ENCODE measurements around the gene NFKBIE.

NFKBIE gene

DNA sequence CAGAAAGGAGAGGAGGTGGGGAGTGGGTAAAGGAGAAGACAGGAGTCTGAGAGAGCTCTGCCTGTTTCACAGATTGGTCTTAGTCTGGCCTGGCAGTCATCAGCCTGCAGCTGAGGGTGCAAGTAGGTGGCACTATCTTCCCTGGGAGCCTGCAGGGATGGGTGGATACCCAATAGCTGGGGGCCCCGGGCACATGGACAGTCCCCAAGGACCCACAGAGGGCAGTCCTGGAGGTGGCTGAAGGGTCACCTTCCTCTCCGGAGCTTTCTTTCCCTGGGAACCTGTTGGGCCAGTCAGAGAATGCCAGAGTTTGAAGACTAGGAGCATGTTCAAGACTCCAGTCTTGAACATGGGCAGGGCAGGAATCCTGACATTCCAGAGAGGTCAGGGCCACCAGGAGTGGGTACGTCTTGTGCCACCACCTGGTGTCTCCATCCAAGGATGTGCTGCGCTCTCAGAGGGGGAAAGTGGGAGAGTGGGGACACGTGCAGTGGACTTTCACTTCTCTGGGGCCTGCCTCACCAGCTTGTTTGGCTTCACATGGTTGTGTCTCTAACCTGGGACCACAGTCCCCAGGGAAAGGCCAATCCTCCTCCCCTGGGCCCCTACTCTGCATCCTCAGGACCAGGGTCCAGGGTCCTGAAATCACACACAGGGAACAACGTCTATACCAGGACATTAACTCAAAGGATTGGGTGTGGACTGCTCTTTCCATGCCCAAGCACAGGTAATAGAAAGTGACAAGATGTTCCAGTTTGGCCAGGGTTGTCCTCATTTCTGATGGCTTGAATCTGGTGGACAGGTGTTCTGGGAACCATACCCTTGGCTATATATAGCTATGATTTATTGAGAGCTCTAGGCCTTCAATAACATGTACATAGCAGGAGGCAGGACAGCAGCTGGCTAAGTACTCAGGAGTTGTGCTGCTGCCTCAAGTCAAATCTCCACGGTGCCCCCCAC, 29.8 kb upstream of the NFKBIE start:
- H3K36me3 ChIP-seq (ENCODE audit: control insufficient read depth, low read depth, low read length), result peaks cover under 1% of the 10 kb centered on the region
- H3K27me3 ChIP-seq (ENCODE audit: control insufficient read depth, insufficient read depth, low read length), result peaks cover 50% of the 10 kb centered on the region
- H3K4me3 ChIP-seq (ENCODE audit: low read length), result no peak overlapping the region
- H3K9me3 ChIP-seq (ENCODE audit: control insufficient read depth, low read depth, low read length), result no peaks in the 10 kb centered on the region
- no peak overlapping the region for H3K9ac ChIP-seq (ENCODE audit: low read length)
- H3K27ac ChIP-seq (ENCODE audit: low read length), result no peak overlapping the region
- H3K4me1 ChIP-seq (ENCODE audit: control insufficient read depth, low read depth, low read length), result peaks cover 6% of the 10 kb centered on the region

DNA sequence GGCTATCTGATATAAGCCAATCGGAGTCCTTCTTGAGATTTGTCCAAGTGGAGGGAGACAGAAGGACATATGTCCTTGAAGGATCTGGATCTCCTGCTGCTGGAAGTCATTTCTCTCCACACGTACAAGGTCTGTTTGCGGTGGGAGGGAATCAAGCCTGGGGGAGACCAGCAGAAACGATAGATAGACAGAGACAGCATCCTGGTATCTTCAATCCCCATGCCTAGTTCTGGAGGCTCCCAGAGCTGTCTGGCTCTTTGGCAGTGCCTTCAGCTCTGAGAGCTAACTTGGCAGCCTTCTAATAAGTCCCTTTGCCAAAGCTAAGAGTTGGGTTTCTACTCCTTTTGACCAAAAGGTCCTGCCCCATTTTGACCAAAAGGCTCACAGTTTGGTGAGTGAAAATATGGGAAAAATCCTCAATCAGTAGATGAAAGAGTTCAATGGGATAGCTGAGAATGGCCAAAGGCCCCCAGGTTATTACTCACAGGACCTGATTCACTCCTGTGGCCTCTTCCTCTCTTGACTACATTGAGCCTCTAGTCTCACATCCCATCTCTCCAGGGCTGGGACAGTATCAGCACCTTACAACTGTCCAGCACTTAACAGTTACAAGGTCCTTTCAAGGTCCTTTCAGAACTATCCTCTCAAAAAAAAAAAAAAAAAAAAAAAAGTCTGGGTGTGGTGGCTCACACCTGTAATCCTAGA, 27.5 kb upstream of the NFKBIE start:
- H3K27ac ChIP-seq (ENCODE audit: low read length), result no peak overlapping the region
- peaks cover under 1% of the 10 kb centered on the region for H3K4me1 ChIP-seq (ENCODE audit: control insufficient read depth, low read depth, low read length)
- no peaks in the 10 kb centered on the region for H3K9me3 ChIP-seq (ENCODE audit: control insufficient read depth, low read depth, low read length)
- H3K36me3 ChIP-seq (ENCODE audit: control insufficient read depth, low read depth, low read length), result no peaks in the 10 kb centered on the region
- peaks cover 48% of the 10 kb centered on the region for H3K27me3 ChIP-seq (ENCODE audit: control insufficient read depth, insufficient read depth, low read length)
- H3K4me3 ChIP-seq (ENCODE audit: low read length), result no peak overlapping the region
- no peak overlapping the region for H3K9ac ChIP-seq (ENCODE audit: low read length)

DNA sequence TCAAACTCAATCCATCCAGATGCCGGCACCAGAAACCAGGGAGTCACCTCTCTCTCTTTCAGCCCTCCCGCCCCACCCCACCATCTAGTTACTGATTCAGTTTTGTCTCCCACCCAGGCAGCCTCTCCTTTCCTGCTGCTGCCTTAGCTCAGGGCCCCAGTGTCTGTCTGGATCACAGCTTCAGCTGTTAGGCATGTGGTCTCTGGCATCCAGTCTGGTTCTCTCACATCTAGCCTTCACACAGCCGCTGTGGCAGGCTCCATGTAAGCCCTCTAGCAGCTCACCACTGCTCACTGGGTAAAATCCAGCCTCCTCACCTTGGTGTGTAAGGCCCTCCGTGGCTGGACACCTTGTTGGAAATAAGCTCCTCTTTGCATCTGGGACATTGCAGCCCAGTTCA, 26.5 kb upstream of the NFKBIE start:
- Histone ChIP-seq H3K27ac (ENCODE audit: low read length) (no peak overlapping the region), H3K36me3 (ENCODE audit: control insufficient read depth, low read depth, low read length) (no peaks in the 10 kb centered on the region), H3K4me1 (ENCODE audit: control insufficient read depth, low read depth, low read length) (no peaks in the 10 kb centered on the region), H3K27me3 (ENCODE audit: control insufficient read depth, insufficient read depth, low read length) (peaks cover 46% of the 10 kb centered on the region), H3K9me3 (ENCODE audit: control insufficient read depth, low read depth, low read length) (no peaks in the 10 kb centered on the region), H3K9ac (ENCODE audit: low read length) (no peak overlapping the region), H3K4me3 (ENCODE audit: low read length) (no peak overlapping the region)

DNA sequence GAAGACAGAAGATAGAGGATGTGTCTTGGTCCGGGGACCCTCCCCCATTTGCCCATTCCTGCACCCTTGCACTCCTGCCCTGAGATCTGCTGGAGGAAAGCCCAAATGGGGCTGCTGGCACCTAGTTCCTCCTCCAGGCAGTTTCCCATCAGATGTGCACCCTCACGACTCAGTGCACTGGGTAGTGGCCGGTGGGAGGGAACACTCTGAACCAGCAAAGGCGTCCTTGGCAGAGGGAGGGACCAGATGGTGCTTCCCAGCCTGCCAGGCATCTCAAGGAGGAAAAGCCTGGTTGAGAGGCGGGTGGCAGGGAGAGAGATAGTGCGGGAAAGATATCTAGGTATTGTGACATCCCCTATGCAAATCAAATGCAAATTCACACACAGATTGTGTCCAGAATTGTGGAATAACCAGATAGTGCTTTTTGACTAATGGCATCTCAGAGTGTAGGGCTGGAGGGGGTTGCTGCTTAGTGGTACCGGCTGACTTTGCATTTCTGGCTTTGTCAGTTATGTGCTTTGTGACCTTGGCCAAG, 24.4 kb upstream of the NFKBIE start:
- H3K27me3 ChIP-seq (ENCODE audit: control insufficient read depth, insufficient read depth, low read length), result peaks cover 35% of the 10 kb centered on the region

DNA sequence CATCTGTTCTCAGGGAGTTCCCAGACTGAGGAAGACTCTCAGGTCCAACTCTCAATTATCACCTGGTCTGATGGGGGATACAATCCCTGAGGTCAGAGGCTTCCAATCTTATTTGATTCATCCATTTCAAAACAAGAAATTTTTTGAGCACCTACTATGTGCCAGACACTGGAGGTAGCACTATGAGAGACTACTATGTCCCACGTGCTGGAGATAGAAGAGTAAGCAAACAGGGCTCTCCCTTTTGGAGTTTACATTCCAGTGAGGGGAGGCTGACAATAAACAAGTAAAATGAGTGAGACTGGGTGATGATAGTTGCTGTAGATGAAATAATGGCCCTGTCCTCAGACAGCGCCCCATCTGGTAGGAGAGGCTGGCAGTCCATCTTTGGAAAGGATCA, 21.4 kb upstream of the NFKBIE start:
- Histone ChIP-seq H3K4me3 (ENCODE audit: low read length) (no peak overlapping the region), H3K27me3 (ENCODE audit: control insufficient read depth, insufficient read depth, low read length) (peaks cover 34% of the 10 kb centered on the region), H3K36me3 (ENCODE audit: control insufficient read depth, low read depth, low read length) (no peaks in the 10 kb centered on the region), H3K27ac (ENCODE audit: low read length) (no peak overlapping the region), H3K9me3 (ENCODE audit: control insufficient read depth, low read depth, low read length) (no peaks in the 10 kb centered on the region), H3K9ac (ENCODE audit: low read length) (no peak overlapping the region), H3K4me1 (ENCODE audit: control insufficient read depth, low read depth, low read length) (no peaks in the 10 kb centered on the region)

More for the DNA sequence above, 24.4 kb upstream of the NFKBIE start:
- Histone ChIP-seq H3K4me3 (ENCODE audit: low read length) (no peak overlapping the region), H3K36me3 (ENCODE audit: control insufficient read depth, low read depth, low read length) (no peaks in the 10 kb centered on the region), H3K27ac (ENCODE audit: low read length) (no peak overlapping the region), H3K4me1 (ENCODE audit: control insufficient read depth, low read depth, low read length) (no peaks in the 10 kb centered on the region), H3K9ac (ENCODE audit: low read length) (no peak overlapping the region), H3K9me3 (ENCODE audit: control insufficient read depth, low read depth, low read length) (no peaks in the 10 kb centered on the region)

DNA sequence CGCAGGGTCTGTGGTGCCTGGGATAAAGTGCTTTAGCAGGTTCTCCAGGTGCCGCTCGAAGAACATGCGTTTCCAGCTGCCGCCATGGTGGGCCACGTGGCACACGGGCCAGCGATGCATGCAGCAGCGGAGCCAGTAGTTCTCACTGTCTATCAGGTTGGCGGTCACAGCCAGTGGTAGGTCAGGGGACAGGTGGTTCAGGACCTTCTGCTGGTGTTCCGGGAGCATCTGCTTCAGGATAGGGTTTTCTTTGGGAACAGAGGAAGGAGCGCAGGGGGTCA, 20.9 kb upstream of the NFKBIE start:
- Histone ChIP-seq H3K27me3 (ENCODE audit: control insufficient read depth, insufficient read depth, low read length) (peaks cover 34% of the 10 kb centered on the region), H3K9ac (ENCODE audit: low read length) (no peak overlapping the region), H3K27ac (ENCODE audit: low read length) (no peak overlapping the region), H3K9me3 (ENCODE audit: control insufficient read depth, low read depth, low read length) (no peaks in the 10 kb centered on the region), H3K4me3 (ENCODE audit: low read length) (no peak overlapping the region), H3K4me1 (ENCODE audit: control insufficient read depth, low read depth, low read length) (no peaks in the 10 kb centered on the region), H3K36me3 (ENCODE audit: control insufficient read depth, low read depth, low read length) (no peaks in the 10 kb centered on the region)

DNA sequence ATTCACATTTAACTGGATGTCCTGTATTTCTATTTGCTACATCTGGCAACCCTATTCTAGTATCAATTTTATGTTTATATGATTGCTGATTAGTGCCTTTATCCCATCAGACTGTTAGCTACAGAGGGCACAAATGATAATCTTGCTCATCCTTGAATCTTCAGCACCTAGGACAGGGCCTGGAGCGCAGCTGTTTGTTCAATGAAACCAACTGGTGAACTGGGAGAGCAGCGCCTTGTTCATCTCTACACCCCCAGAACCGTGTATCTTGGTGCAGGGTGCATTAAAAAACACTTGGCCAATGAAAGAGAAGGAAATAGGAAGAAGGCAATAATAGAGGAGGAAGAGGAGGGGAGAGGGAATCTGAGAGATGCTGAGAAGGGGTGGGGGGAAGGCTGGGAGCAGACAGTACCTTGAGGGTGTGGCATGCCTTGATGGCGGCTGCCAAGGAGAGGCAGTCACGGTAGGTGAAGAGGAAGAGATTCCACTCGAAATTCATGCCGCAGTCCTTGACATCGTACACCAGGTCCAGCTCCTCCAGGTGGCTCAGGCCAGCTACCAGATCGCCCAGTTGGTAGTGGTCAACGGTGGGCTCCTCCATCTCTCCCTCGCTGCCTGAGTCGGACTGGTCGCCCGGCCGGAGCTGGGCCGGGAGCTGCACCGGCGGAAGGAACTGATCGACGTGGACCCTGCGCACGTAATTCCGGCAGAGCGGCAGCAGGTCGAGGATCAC, 20.4 kb upstream of the NFKBIE start:
- Histone ChIP-seq H3K4me3 (ENCODE audit: low read length) (no peak overlapping the region), H3K36me3 (ENCODE audit: control insufficient read depth, low read depth, low read length) (no peaks in the 10 kb centered on the region), H3K4me1 (ENCODE audit: control insufficient read depth, low read depth, low read length) (no peaks in the 10 kb centered on the region), H3K9me3 (ENCODE audit: control insufficient read depth, low read depth, low read length) (no peaks in the 10 kb centered on the region), H3K9ac (ENCODE audit: low read length) (no peak overlapping the region), H3K27ac (ENCODE audit: low read length) (no peak overlapping the region), H3K27me3 (ENCODE audit: control insufficient read depth, insufficient read depth, low read length) (peaks cover 34% of the 10 kb centered on the region)

DNA sequence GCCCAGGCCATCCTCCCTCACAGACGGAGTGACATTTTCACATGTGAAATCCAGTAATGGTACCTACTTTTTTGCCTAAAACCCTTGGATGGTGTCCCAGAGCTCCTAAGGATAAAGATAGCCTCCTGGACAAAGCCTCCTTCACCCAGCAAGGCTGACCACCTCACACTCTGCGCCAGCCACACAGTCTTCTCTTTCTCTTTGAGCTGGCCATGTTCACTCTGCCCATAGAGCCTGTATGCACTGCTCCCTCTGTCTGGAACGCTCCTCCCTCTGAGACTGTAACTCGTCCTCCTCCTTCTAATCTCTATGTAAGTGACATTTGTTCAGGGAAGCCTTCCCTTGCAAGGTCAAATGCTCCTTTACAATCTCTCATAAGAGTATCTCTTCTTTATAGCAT, 19.5 kb upstream of the NFKBIE start:
- no peak overlapping the region for H3K4me3 ChIP-seq (ENCODE audit: low read length)
- no peaks in the 10 kb centered on the region for H3K9me3 ChIP-seq (ENCODE audit: control insufficient read depth, low read depth, low read length)
- H3K4me1 ChIP-seq (ENCODE audit: control insufficient read depth, low read depth, low read length), result no peaks in the 10 kb centered on the region
- H3K36me3 ChIP-seq (ENCODE audit: control insufficient read depth, low read depth, low read length), result no peaks in the 10 kb centered on the region
- no peak overlapping the region for H3K9ac ChIP-seq (ENCODE audit: low read length)
- H3K27me3 ChIP-seq (ENCODE audit: control insufficient read depth, insufficient read depth, low read length), result peaks cover 30% of the 10 kb centered on the region
- no peak overlapping the region for H3K27ac ChIP-seq (ENCODE audit: low read length)

DNA sequence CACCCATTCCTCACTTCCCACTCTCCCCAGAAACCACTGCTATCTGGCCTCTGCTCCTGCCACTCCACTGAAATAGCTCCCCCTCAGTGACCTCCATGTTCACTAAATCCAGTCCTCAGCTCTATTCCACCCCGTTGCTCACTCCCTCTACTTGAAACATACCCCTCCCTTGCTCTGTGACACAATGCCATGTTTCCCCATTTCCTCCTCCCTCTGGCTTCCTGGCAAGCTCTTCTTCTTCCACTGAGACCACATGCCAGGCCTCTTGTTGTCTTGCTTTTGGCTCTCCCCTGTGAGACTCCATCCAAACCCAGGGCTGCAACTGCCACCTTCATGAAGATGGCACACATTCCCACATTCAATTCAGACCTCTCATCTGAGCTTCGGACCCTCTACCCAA, 18.8 kb upstream of the NFKBIE start:
- Histone ChIP-seq H3K4me1 (ENCODE audit: control insufficient read depth, low read depth, low read length) (no peaks in the 10 kb centered on the region), H3K36me3 (ENCODE audit: control insufficient read depth, low read depth, low read length) (no peaks in the 10 kb centered on the region), H3K9ac (ENCODE audit: low read length) (no peak overlapping the region), H3K27ac (ENCODE audit: low read length) (no peak overlapping the region), H3K4me3 (ENCODE audit: low read length) (no peak overlapping the region), H3K27me3 (ENCODE audit: control insufficient read depth, insufficient read depth, low read length) (peaks cover 30% of the 10 kb centered on the region), H3K9me3 (ENCODE audit: control insufficient read depth, low read depth, low read length) (no peaks in the 10 kb centered on the region)

DNA sequence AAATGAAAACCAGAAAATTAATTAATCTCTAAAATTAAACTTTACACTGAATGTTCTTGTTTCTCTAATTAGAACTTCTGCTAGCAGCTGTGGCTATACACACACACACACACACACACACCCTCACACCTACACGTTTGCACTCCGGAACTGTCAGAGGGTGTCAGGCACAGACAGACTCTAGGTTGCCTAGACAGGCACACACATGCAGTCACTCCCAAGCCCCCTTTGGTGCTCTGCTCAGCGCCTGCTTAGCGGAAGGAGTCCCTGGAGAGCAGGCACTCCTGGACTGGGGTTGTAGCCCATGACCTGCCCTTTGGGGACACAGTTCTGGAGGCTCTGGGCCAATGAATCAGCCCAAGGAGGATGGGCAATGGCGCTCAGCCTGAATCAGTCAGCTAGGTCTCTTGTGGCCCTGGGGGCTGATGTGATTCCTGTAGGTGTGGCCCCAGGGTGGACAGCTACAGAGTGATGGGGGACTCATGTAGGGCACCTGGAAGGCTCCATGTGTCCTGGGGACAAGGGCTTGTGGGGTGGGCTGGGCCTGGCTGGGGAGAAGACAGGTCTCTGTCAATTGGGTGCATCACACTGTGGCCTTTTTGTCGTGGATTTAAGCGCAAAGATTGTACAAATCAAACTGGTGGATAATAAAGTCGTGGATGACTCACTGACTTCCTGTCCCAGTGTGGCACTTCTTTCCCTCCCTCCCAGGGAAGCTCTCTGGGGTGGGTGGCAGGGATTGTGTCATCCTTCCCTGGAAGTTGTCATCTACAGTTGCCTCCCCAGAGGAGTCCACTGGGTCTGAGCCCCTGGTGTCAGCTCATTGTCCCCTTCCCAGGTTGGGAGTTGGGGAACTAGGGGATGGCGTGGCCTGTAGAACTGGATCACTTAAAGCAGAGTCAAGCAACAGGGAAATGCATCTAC, 13.7 kb upstream of the NFKBIE start:
- Histone ChIP-seq H3K4me1 (ENCODE audit: control insufficient read depth, low read depth, low read length) (no peaks in the 10 kb centered on the region), H3K27ac (ENCODE audit: low read length) (no peak overlapping the region), H3K27me3 (ENCODE audit: control insufficient read depth, insufficient read depth, low read length) (peaks cover 34% of the 10 kb centered on the region), H3K36me3 (ENCODE audit: control insufficient read depth, low read depth, low read length) (no peaks in the 10 kb centered on the region), H3K9me3 (ENCODE audit: control insufficient read depth, low read depth, low read length) (no peaks in the 10 kb centered on the region), H3K4me3 (ENCODE audit: low read length) (no peak overlapping the region), H3K9ac (ENCODE audit: low read length) (no peak overlapping the region)
